Skin epidermis (tissue), 12 donors: ENCODE measurements around the gene SH2D4B.
A peak's percentile ranks its signal among the peaks of the same experiment; 100 is the strongest.
"Not testable (repeated sequence)": the region's sequence is repeated elsewhere in the genome, so short reads cannot be mapped to it uniquely, and the experiment has no call there.

Source experiments
- H3K27ac ChIP-seq, 21 experiments: fragments of 200-600 bp; sonication (generic) in 11 of 21; one replicate each; pipeline ENCODE4 v1.5.0; 2020; ENCODE audit warnings: mild to moderate bottlenecking in 3 of 21, inconsistent platforms in 2 of 21, moderate library complexity in 2 of 21
- H3K4me3 ChIP-seq, 7 experiments: fragments of 200-600 bp; sonication (generic) in 2 of 7; one replicate each; pipeline ENCODE4 v1.5.0; 2020; ENCODE audit warnings: inconsistent platforms in 2 of 7, mild to moderate bottlenecking in 2 of 7, moderate library complexity in 1 of 7

Gene SH2D4B

DNA sequence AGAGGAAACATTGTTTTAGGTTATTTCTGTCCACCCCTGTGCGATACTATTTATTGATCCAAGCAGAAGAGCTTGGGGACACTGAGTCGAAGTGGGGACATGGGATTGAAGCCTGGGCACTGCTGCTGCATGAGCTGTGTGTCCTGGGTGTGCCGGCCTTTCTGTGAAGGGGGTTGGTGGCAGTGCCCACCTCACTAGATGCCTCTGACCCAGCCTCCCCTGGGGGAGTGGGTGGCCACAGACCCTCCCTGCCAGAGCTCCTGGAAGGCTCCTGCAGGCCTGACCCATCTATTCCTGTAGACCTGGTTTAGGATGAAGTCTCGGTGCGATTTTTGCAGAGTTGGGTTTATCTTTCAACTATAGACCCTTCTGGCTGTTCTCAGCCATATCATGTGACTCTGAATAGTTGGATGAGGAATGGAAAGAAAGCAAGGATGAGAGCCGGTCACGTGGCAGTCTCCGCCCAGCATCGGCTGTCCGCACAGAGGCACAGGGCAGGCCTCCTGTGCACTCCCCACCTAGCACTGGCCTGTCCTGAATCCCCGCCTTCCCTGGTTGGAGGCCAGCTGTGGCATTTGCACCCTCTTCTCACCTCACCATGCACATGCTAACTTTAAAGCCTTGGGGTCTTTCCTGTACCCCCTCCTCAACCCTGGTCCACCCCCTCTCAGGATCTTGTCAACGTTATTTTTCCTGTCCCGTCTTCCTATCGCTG, 17.6 kb upstream of the SH2D4B start:
- Histone ChIP-seq H3K4me3 (no peak overlapping the region), H3K27ac (no peak overlapping the region)

DNA sequence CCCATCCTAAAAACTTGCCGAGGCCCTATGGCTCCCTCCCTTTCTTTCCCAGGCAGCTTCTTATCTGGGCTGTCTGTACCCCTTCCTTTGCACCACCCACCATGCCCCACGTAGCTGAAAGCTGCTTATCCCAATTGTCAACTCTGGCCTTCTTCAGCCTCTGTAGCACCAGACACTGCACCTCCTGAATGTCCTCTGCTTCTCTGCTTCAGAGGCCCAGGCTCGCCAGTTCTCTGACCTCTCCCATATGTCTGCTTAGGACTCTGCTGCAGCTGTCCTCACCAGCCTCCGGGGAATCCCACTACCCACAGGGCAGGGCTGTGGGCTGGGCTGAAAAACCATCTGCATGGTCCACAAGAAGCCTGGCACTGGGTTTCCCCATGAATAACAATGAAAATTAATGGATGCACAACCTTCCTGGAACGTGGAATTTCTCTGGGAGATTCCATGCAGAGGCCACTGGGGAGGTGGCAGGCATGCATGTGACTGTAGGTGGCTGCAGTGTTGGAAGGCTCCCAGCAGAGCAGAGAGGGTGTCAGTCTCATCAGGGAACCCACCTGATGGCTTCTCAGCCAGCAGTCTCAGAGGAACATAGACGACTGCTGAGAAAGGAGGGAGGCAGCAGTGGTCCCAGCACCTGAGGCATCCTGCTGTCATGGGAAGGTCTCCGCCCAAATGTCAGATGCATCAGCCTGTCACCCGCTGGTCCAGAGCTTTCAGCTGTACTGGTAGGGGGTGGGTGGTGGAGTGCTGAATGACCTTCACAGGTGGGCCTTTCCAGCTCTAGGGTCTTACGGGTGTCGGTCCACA, 16.8 kb upstream of the SH2D4B start:
- H3K27ac ChIP-seq: no peak overlapping the region
- no peak overlapping the region for H3K4me3 ChIP-seq

DNA sequence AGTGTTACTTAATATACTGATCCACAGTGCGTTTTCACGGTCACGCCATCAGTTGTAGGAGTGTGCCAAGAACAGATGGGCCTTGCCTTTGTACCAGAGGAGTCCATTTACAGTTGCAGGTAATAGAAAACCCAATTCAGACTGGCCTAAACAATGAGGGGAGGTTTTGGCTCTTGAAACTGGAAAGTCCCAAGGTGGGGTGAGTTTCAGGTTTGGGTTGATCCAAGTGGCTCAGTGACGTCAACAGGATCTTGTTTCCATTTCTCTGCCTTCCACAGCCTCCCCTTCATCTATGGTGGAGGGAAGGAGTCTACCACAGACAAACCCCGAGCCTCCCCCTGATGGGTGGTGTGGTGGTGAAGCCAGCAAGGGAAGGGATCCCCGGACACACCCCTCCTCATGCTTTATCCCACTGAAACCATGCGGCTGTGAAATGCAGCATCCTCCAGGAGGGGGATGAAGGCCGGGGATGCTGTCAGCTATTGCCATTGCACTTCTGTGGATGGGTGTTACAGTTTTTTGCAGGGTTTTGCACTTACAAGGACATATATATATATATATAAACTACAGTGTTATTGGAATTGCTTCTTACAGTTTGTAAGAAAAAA, 14.8 kb upstream of the SH2D4B start:
- H3K4me3 ChIP-seq: no peak overlapping the region
- no peak overlapping the region for H3K27ac ChIP-seq

GRCh38 chr10:80523773-80524172, 13.9 kb upstream of the SH2D4B start:
- H3K27ac ChIP-seq: peak overlapping the region in 4 of 21 experiments; percentile 37 to 58 (median 46)

GRCh38 chr10:80524190-80524909, 13.4 kb upstream of the SH2D4B start:
- Histone ChIP-seq H3K4me3 (no peak overlapping the region), H3K27ac (peak overlapping the region in 4 of 21 experiments; percentile 37 to 58 (median 46))

More at GRCh38 chr10:80523773-80524172, 13.9 kb upstream of the SH2D4B start:
- no peak overlapping the region for H3K4me3 ChIP-seq

GRCh38 chr10:80526218-80526617, 11.5 kb upstream of the SH2D4B start:
- Histone ChIP-seq H3K4me3 (no peak overlapping the region), H3K27ac (peak overlapping the region in 1 of 21 experiments; percentile 54)

DNA sequence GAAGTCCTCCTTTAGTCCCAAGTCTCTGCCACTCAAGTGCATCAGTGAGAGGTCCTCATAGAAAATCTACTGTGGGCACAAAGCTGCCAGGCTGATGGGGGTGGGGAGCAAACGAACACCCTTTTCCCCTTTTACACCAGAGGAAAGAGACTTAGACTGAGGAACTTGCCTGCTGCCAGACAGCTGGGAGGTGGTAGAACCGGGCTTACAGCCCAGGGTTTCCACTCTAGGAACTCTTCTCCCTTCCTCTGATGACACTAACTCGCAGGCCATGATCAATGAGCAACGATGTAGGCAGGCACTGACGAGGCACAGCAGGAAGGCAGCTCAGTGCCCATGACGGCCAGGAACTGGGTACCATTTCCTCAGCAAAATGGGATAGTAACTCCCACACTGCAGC, 11.0 kb upstream of the SH2D4B start:
- H3K27ac ChIP-seq: peak overlapping the region in 1 of 21 experiments; percentile 54
- no peak overlapping the region for H3K4me3 ChIP-seq

- peak overlapping the region in 3 of 21 experiments; percentile 20 to 50 (median 22) for H3K27ac ChIP-seq
- no peak overlapping the region for H3K4me3 ChIP-seq
These were observed 9.5 kb upstream of the SH2D4B start for GRCh38 chr10:80528185-80528700.

- Histone ChIP-seq H3K27ac (peak overlapping the region in 9 of 21 experiments; percentile 4 to 57 (median 22)), H3K4me3 (no peak overlapping the region)
These were observed 8.8 kb upstream of the SH2D4B start for GRCh38 chr10:80528901-80529300.

GRCh38 chr10:80529604-80530003, 8.1 kb upstream of the SH2D4B start:
- peak overlapping the region in 7 of 21 experiments; percentile 7 to 57 (median 29) for H3K27ac ChIP-seq
- no peak overlapping the region for H3K4me3 ChIP-seq

- Histone ChIP-seq H3K4me3 (no peak overlapping the region), H3K27ac (peak overlapping the region in 4 of 21 experiments; percentile 15 to 29 (median 18))
These were observed 7.5 kb upstream of the SH2D4B start for GRCh38 chr10:80530251-80530650.

DNA sequence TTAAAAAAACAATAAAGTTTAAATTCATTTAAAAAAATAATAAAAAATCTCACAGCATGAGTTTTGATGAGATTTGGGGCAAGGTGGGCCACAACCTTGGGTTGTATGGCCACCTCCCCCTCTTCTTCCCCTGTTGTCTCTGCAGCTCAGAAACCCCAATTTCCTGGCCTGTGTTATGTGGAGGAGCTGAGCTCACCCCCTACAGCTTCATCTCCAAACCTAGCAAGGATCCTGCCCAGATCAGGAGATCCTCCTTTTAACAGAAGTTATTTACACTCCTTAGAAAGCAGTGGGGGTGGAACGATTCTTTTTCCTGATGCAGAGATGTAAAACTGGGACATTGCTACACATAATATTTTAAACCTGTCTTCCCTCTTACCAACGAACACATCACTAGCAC, 6.9 kb upstream of the SH2D4B start:
- Histone ChIP-seq H3K27ac (peak overlapping the region in 3 of 21 experiments; percentile 15 to 20 (median 16)), H3K4me3 (no peak overlapping the region)

DNA sequence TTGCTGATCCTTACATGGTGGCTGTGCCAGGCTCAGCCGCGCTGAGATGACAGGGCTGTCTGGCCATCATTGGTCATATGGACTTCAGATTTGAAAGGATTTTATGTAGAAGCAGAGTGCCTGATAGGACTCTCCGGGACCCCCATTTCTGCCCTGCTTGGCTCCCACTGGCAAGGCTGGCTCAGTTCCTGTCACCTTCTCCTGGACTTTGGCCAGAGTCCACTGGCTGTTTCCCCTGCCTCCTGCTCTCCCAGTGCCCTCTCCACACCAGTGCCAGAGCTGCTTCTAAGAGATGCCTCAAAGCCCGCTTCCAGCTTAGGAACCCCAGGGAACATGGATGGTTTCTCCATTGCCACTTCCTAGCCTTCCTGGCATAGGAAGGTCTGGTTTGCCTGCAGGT, 5.1 kb upstream of the SH2D4B start:
- Histone ChIP-seq H3K4me3 (no peak overlapping the region), H3K27ac (no peak overlapping the region)

- not testable (repeated sequence) for H3K4me3 ChIP-seq, H3K27ac ChIP-seq
These were observed 3.6 kb upstream of the SH2D4B start for GRCh38 chr10:80534059-80534458.

GRCh38 chr10:80534646-80535045, 3.1 kb upstream of the SH2D4B start:
- H3K27ac ChIP-seq, H3K4me3 ChIP-seq: not testable (repeated sequence)

GRCh38 chr10:80535671-80536360, 1.9 kb upstream of the SH2D4B start:
- H3K27ac ChIP-seq: peak overlapping the region; percentile 26 to 90 (median 75)
- peak overlapping the region; percentile 25 to 53 (median 40) for H3K4me3 ChIP-seq

- H3K27ac ChIP-seq: peak overlapping the region; percentile 26 to 90 (median 75)
- H3K4me3 ChIP-seq: peak overlapping the region; percentile 25 to 53 (median 40)
These were observed 1.3 kb upstream of the SH2D4B start for GRCh38 chr10:80536361-80536835.

- Histone ChIP-seq H3K4me3 (no peak overlapping the region), H3K27ac (no peak overlapping the region)
These were observed 491 bp upstream of the SH2D4B start for GRCh38 chr10:80537086-80537735.
